Measurements from ENCODE around the gene EFCAB8. TPM values are rescaled to one million over a fixed set of nuclear protein-coding genes. Genes with fewer than 3 reads are reported as not detected.
"Not testable (repeated sequence)": the region's sequence is repeated elsewhere in the genome, so short reads cannot be mapped to it uniquely, and the experiment has no call there.

The EFCAB8 gene
- polyA plus RNA-seq, 1 donor from 2014 or later, result not detected

DNA sequence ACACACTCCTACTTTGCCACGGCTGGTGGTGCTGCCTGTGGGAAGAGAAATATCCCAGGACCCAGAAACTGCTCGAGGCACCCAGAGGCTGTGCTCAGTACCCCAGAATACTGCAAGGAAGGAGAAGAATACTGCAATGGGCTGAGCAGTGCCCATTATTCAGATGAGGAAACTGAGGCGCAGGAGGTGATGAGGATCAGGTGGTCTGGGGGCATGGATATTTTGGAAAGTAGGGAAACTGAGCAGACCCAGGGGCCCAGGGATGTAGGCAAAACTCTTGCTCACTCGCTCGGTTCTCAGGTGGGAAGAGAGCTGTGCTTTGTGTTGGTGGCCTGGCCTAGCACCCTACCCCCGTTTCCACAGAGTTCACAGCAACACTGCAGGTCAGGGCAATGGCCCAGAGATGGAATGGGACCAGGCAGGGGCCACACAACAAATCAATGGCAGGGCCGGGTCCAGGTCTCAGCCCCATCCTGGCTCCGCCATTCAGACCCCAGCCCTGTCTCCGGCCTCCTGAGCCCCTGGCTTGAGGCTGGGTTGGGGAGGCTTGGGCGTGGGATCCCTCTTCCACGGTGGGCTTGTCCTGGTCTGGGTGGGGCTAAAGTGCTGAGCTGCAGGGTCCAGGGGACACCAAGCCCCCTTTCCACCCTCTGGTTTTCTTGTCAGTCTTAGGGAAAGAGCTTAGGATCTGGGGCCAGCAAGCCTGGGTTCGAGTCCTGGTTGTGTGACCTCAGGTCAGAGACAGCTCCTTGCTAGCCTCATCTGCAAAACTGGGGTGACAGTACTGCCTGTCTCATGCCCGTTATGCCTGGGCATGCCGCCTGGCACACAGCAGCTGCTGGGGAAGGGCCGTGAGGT, 111.6 kb downstream of the EFCAB8 start:
- peak overlapping the region in 2 of 4 donors; percentile 38 to 45 for H3K4me3 Mint-ChIP-seq
- H3K9me3 Mint-ChIP-seq, result peaks cover 0 to 3% (median 0%) of the 10 kb centered on the region in 3 donors
- no peaks in the 10 kb centered on the region for H3K27me3 Mint-ChIP-seq
- H3K36me3 Mint-ChIP-seq, result no peaks in the 10 kb centered on the region
- peak overlapping the region in 2 of 3 donors; percentile 17 to 88 for H3K27ac Mint-ChIP-seq
- H3K4me1 Mint-ChIP-seq, result peaks cover 16 to 47% (median 34%) of the 10 kb centered on the region in 3 donors

DNA sequence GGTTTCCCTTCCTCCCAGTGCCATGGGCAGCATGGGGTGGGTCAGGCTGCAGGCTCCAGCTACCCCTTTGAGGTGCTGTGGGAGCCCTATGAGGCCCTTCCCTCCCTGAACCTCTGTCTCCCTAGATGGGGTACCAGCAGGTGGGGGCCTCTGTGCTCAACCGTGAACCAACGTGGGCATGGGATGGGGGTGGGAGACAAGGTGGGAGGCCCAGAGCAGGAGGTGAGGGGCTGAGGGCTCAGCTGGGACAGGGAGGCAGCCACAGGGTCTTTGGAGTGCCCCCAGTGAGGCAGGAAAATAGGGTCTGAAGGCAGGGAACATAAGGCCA, 112.2 kb downstream of the EFCAB8 start:
- peaks cover 16 to 47% (median 34%) of the 10 kb centered on the region in 3 donors for H3K4me1 Mint-ChIP-seq
- peaks cover 0 to 3% (median 0%) of the 10 kb centered on the region in 3 donors for H3K9me3 Mint-ChIP-seq
- H3K4me3 Mint-ChIP-seq, result no peak overlapping the region
- H3K27ac Mint-ChIP-seq, result no peak overlapping the region
- no peaks in the 10 kb centered on the region for H3K36me3 Mint-ChIP-seq
- no peaks in the 10 kb centered on the region for H3K27me3 Mint-ChIP-seq

DNA sequence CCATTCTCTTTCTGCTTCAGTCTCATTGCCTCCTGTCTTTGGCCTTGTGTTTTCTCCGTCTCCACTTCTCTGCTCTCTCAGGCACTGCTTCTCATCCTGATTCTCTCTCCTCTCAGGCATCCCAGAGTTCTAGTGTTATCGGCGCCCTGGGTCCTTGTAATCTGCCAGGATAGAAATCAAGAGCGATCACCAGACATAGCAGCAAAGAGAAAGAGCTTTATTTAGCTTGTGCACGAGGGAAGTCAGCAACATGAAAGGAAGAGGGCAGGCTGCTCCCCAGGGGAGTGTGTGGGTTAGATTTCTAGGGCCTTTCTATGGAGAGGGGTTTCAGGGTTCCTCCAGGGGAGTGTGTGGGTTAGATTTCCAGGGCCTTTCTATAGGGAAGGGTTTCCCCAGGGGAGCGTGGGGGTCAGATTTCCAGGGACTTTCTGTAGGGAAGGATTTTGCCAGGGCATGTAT, 113.0 kb downstream of the EFCAB8 start:
- Mint-ChIP-seq H3K4me1 (peaks cover 16 to 44% (median 29%) of the 10 kb centered on the region in 3 donors), H3K36me3 (no peaks in the 10 kb centered on the region), H3K9me3 (peaks cover 0 to 3% (median 3%) of the 10 kb centered on the region in 3 donors), H3K4me3 (no peak overlapping the region), H3K27ac (no peak overlapping the region), H3K27me3 (no peaks in the 10 kb centered on the region)

DNA sequence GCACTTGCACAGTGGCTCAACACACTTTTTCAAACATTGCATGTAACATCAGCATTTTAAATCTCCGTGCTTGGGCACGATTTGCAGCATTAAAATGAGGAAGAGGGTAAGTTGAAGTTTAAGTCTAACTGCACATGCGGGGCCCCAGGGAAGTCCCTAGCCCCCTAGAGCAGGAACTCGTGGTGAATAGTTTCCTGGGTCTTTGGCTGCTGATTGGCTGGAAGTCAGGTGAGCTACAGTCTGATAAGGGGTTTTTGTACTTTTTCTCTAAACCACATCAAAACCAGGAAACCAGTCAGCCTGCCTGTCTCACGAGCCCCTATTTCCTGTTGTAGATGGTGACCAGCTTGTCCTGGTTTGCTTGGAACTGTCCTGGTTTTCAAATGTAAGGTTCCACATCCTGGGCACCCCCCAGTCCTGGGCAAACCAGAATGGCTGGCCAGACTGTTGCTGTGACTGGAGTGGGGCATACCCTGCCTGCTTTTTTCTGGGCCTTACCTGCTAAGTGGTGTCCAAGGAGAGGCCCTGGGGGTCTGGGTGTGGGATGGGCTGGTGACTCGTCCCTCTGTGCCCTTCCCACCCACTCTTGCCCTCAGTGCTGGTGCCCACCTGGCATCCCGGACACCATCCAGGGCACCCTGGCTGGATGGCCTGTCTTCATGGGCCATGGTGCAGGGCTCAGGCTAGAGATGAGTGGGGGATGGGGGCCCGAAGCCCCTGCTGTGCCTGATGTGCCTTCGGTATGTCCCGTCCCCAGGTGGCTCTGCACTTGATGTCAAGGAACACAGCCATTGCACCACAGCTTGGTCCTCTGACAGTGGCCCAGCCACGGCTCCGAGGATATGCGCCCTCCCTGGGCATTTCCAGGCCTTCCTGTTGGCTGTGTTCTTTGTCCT, 113.7 kb downstream of the EFCAB8 start:
- peaks cover 0 to 3% (median 3%) of the 10 kb centered on the region in 3 donors for H3K9me3 Mint-ChIP-seq
- no peaks in the 10 kb centered on the region for H3K36me3 Mint-ChIP-seq
- no peak overlapping the region for H3K27ac Mint-ChIP-seq
- H3K27me3 Mint-ChIP-seq, result no peaks in the 10 kb centered on the region
- peak overlapping the region in 1 of 4 donors; percentile 58 for H3K4me3 Mint-ChIP-seq
- H3K4me1 Mint-ChIP-seq, result peaks cover 9 to 37% (median 24%) of the 10 kb centered on the region in 3 donors

DNA sequence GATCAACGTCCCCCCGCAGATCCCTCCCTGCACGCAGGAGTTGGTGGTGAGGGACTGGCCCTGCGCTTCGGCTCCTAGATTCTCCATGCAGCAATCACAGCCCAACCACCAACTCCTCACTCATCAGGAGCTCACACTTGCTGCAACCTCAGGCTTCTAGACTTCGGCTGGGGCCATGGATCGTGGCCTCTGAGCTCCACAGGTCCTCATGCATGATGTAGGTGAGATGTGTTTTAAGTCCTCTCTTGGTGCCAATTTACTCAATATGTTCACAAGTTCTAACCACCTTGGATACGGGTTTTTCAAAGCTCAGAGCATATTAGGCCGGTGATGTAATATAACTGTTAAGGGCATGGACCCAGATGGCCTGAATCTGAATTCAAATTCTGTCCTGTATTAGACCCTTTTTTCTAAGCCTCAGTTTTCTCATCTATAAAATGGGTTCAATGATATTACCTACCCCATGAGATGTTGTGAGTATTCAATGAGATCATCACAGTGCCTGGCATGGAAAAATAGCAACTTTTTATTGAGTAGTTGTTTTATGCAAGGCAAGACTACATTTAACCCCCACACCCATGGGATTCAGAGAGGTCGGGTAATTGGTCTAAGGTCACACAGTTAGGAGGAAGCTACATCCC, 114.5 kb downstream of the EFCAB8 start:
- Mint-ChIP-seq H3K27ac (no peak overlapping the region), H3K27me3 (no peaks in the 10 kb centered on the region), H3K4me3 (peak overlapping the region in 2 of 4 donors; percentile 58 to 70), H3K9me3 (peaks cover 0 to 3% (median 3%) of the 10 kb centered on the region in 3 donors), H3K36me3 (no peaks in the 10 kb centered on the region), H3K4me1 (peaks cover 4 to 31% (median 23%) of the 10 kb centered on the region in 3 donors)

DNA sequence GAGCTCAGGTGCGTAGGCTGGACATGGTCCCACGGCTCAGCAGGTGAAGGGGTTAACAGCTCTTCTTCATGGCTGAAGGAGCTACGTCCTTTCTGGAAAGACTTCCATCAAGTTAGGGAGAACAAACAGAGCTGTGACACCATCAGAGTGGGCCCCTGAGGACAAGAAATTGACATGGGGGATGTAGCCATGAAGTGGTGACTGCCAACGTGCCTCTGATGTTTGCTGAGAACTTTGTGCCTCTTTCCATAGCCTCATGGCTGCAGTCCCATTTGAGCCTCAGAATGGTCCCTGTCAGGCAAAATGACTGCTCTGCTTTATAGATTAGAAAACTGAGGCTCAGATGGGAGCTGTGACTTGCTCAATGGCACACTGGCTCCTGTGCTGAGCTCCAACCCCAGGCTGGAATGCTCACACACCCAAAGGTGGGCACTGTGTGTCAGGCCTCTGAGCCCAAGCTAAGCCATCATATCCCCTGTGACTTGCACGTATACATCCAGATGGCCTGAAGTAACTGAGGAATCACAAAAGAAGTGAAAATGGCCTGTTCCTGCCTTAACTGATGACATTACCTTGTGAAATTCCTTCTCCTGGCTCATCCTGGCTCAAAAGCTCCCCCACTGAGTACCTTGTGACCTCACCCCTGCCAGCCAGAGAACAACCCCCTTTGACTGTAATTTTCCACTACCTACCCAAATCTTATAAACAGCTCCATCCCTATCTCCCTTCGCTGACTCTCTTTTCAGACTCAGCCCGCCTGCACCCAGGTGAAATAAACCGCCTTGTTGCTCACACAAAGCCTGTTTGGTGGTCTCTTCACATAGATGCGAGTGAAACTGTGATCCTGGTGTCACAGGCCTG, 115.7 kb downstream of the EFCAB8 start:
- H3K36me3 Mint-ChIP-seq, result not testable (repeated sequence)

DNA sequence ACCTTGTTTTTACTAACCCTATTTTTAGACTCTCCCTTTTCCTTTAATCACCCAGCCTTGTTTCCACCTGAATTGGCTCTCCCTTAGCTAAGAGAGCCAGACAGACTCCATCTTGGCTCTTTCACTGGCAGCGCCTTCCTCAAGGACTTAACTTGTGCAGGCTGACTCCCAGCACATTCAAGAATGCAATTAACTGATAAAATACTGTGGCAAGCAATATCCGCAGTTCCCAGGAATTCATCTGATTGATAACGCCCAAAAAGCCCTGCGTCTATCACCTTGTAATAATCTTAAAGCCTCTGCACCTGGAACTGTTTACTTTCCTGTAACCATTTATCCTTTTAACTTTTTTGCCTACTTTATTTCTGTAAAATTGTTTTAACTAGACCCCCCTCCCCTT, 116.4 kb downstream of the EFCAB8 start:
- not testable (repeated sequence) for H3K9me3 Mint-ChIP-seq
- peaks cover 4 to 23% (median 15%) of the 10 kb centered on the region in 3 donors for H3K4me1 Mint-ChIP-seq

More for the DNA sequence above, 115.7 kb downstream of the EFCAB8 start:
- Mint-ChIP-seq H3K27ac (peak overlapping the region; percentile 39 to 97 (median 81)), H3K4me1 (peaks cover 4 to 26% (median 17%) of the 10 kb centered on the region in 3 donors), H3K4me3 (peak overlapping the region in 1 of 4 donors; percentile 54)
- H3K27me3 Mint-ChIP-seq, H3K9me3 Mint-ChIP-seq: not testable (repeated sequence)

DNA sequence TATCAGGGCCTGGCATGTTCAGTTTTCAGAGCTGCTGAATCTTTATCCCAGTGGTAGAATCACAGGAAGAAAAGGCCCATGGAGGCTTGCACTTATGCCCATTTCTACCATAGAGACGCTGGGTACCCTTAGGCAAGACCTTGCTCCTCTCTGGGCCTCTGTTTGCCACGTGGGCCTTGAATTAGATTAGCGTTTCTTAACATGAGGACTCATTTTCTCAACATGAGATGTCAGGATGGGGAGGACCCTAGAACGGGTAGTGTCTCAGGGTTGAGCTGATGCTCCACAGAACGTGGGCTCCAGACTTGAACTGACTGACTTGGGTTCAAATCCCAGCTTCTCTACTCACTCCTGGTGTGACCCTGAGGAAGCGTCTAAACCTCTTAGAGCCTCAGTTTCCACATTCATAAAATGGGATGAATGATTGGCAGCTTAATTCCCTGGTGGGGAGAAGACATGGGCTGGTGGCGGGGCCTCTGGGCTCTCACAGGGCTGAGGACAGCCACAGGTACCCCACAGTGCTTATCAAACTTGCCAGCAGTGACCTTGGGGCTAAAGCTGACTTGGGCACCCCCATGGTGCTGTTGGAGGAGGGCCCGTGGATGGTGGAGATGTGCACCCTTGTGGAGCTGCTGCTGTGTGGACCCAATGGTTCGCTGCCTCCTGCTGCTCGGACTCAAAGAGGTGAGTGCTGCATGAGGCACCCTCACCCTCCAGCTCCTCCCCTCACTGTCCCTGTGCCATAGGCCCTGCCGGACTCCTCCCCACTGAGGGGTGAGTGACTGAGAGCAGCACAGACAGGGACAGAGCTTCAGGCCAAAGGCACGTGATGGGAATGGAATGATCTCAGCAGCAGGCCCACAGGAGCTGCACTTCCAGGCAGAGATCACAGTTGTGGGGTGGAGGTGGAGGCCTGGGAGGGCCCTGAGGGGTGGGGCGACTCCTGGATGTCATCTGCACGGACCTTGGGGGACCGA, 117.3 kb downstream of the EFCAB8 start:
- Mint-ChIP-seq H3K4me1 (peaks cover 4 to 21% (median 12%) of the 10 kb centered on the region in 3 donors), H3K4me3 (no peak overlapping the region), H3K27me3 (no peaks in the 10 kb centered on the region), H3K9me3 (peaks cover 0 to 3% (median 3%) of the 10 kb centered on the region in 3 donors), H3K27ac (peak overlapping the region in 1 of 3 donors; percentile 62), H3K36me3 (no peaks in the 10 kb centered on the region)

More for the DNA sequence above, 116.4 kb downstream of the EFCAB8 start:
- not testable (repeated sequence) for H3K27me3 Mint-ChIP-seq, H3K36me3 Mint-ChIP-seq
- Mint-ChIP-seq H3K27ac (peak overlapping the region; percentile 60 to 97 (median 81)), H3K4me3 (peak overlapping the region in 1 of 4 donors; percentile 37)

DNA sequence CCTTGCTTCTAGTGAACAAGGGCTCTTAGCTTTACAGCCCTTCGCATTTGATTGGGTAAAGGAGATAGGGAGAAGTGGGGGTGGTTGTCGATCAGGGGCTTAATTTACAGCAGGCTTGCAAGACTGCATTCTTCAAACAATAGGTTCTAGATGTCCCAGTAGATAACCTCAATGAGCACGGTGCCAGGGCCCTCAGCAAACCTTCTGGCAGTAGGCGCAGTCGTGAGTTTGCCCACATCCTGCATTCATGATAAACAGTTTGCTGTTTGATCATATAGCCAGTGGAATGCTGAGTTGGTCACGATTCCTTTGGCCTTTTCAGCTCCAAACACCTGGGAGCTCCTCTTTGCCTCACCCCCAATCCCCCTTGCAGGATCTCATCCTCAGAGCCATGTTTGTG, 118.0 kb downstream of the EFCAB8 start:
- H3K27ac Mint-ChIP-seq, result peak overlapping the region in 1 of 3 donors; percentile 62
- peaks cover 4 to 20% (median 12%) of the 10 kb centered on the region in 3 donors for H3K4me1 Mint-ChIP-seq
- peaks cover 0 to 3% (median 3%) of the 10 kb centered on the region in 3 donors for H3K9me3 Mint-ChIP-seq
- H3K36me3 Mint-ChIP-seq, result no peaks in the 10 kb centered on the region
- H3K4me3 Mint-ChIP-seq, result no peak overlapping the region
- H3K27me3 Mint-ChIP-seq, result no peaks in the 10 kb centered on the region

DNA sequence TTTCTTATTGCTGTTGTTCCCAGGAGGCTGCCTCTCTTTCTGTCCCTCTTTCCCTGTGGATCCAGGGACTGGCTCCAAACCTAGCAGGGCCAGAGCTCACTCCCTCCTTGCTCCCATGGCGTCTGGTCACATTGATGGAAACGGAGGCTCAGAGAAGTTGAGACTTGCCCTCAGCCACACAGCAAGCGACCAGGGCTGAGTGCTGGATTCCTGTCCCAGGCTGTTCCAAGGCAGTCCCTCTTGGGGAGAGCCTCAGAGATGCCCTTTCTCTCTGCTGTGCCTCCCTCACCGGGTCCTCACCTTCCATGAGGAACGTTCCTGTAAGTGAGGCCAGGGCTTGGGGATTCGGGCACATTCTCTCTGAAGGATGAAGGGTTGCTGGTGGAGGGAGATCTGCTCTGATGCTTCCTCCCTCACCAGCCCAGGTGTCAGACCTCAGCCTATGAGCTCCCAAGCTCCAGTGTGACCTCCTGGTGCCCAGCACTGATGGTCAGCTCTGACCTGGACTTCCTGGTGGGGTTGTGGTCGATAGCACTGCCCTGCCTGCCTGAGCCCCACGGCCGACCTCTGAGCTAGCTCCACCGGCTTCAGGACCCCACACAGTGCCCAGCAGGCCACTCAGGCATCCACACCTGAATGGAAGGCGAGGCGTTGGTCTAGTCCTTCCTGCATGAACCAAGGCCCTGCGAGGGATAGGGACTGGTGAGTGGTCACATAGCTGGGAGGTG, 118.7 kb downstream of the EFCAB8 start:
- Mint-ChIP-seq H3K4me3 (no peak overlapping the region), H3K9me3 (peaks cover 0 to 3% (median 3%) of the 10 kb centered on the region in 3 donors), H3K27ac (no peak overlapping the region), H3K36me3 (no peaks in the 10 kb centered on the region), H3K27me3 (no peaks in the 10 kb centered on the region), H3K4me1 (peaks cover 4 to 20% (median 12%) of the 10 kb centered on the region in 3 donors)

DNA sequence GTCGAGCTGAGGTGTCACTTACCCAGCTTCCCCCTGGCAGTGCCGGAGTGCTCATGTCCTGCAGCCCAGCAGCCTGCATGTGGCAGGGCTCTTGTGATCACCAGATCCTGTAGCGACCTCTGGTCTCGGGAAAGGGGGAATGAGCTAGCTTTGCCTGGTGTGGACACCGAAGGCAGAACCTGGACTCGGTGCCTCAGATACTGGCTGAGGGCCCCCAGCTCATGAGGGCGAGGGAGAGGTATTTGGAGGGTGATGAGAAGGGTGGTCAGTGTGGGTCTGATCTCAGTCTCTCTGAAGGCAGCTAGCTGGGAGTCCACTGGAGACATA, 119.2 kb downstream of the EFCAB8 start:
- Mint-ChIP-seq H3K4me3 (no peak overlapping the region), H3K4me1 (peaks cover 4 to 15% (median 9%) of the 10 kb centered on the region in 3 donors), H3K27me3 (no peaks in the 10 kb centered on the region), H3K27ac (no peak overlapping the region), H3K9me3 (peaks cover 0 to 3% (median 2%) of the 10 kb centered on the region in 3 donors), H3K36me3 (no peaks in the 10 kb centered on the region)

DNA sequence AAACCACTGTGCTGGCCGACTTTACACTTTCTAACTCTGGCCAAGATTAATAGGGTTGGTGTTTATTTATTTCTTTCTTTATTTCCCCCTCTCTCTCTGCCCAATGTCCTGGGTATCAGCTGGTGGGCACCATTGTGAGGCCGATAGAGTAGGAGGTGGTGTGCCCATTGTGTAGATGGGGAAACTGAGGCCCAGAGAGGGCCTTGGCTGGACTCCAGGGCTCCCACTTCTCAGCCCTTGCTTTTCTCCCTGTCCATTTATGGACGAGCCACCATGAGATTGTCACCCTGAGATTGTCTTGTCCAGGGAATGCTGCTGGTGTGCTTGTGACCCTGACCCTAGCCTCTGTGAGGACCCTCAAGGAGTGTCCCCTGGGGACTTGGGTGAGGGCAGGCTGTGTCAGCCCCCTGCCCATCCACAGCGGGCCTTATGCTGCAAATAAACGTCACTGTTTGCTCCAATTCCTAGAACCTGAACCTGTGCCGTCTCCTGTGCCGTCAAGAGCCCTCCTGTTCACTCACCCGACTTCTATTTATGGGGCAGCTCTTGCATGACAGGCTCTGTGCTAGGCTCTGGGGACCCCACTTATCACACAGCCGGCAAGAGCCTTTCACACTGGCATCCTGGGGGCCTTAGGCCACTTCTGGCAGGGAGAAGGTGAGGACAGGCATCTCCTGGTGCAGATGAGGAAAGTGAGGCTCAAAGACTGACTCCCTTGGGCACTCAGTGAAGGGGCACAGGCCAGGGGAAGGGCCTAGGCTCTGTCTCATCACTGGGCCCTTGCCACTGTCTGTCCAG, 120.7 kb downstream of the EFCAB8 start:
- Mint-ChIP-seq H3K36me3 (no peaks in the 10 kb centered on the region), H3K4me3 (no peak overlapping the region), H3K27ac (peak overlapping the region in 1 of 3 donors; percentile 21), H3K27me3 (no peaks in the 10 kb centered on the region), H3K9me3 (peaks cover 0 to 3% (median 0%) of the 10 kb centered on the region in 3 donors), H3K4me1 (peaks cover 0 to 6% (median 3%) of the 10 kb centered on the region in 3 donors)

Data from IgD-negative memory B cell (primary cell).